ENCODE data around the gene DCBLD2. TPM values are rescaled to one million over a fixed set of nuclear protein-coding genes. Genes with fewer than 3 reads are reported as not detected.

The DCBLD2 gene
- total and polyA plus RNA-seq, 11 donors = 10.9 to 76.6 (median 62.0) TPM

DNA sequence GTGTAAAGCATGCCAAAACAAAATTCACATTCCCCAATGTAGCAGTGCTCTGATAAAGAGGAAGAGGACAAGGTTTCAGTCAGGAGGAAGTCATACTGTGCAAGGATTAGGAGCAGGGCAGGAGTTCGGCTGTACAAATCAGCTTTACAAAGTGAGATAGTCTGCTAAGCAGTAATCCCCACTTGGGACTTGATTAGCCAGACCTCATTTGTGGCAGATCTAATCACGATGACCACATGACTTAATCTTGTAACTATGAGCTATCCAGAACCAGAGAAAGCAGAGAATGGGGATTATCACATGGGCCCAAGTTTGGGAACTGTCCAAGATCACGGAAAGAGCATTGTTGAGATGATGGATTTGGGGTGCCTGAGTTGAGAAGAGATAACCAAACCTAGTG lies 7.8 kb downstream of the DCBLD2 start:
- intact Hi-C loops (cut with DNase I) = loop anchor here in 3 of 10 donors (10.0 kb wide), 3 partner anchors 49 to 91 kb away; no protein-coding TSS in a partner anchor
- Histone ChIP-seq H3K36me3 (no peaks in the 10 kb centered on the region), H3K4me1 (peaks cover 3 to 85% (median 46%) of the 10 kb centered on the region in 12 donors), H3K27ac (peak overlapping the region in 3 of 12 donors; percentile 4 to 15 (median 15)), H3K4me3 (no peak overlapping the region), H3K27me3 (no peaks in the 10 kb centered on the region), H3K9me3 (no peaks in the 10 kb centered on the region)
- ATAC-seq (peak in 3 of 4 donors; percentile 58 to 63 (median 59)), DNase-seq (no peak)
- no peak for TF ChIP-seq POLR2A (IDR thresholded peaks at IDR 0.05)
- TF ChIP-seq CTCF (IDR thresholded peaks at IDR 0.05) = no peak
- 10 to 22% (median 16%) methylated on average over 3 of the region's 3 CpGs for WGBS, 4 donors

GRCh38 chr3:98892263-98892662 lies 9.2 kb downstream of the DCBLD2 start:
- no peak for DNase-seq
- H3K27me3 ChIP-seq = no peaks in the 10 kb centered on the region
- no peak for TF ChIP-seq CTCF (IDR thresholded peaks at IDR 0.05)
- no peaks in the 10 kb centered on the region for H3K36me3 ChIP-seq
- ATAC-seq = no peak
- H3K9me3 ChIP-seq = no peaks in the 10 kb centered on the region
- intact Hi-C loops (cut with DNase I) = loop anchor here in 3 of 10 donors (10.0 kb wide), 3 partner anchors 47 to 93 kb away; no protein-coding TSS in a partner anchor
- H3K4me1 ChIP-seq = peaks cover 0 to 78% (median 50%) of the 10 kb centered on the region in 12 donors
- peak overlapping the region in 3 of 12 donors; percentile 15 to 49 (median 46) for H3K27ac ChIP-seq
- H3K4me3 ChIP-seq = no peak overlapping the region
- 87 to 95% (median 93%) methylated on average over 3 of the region's 3 CpGs for WGBS, 4 donors

DNA sequence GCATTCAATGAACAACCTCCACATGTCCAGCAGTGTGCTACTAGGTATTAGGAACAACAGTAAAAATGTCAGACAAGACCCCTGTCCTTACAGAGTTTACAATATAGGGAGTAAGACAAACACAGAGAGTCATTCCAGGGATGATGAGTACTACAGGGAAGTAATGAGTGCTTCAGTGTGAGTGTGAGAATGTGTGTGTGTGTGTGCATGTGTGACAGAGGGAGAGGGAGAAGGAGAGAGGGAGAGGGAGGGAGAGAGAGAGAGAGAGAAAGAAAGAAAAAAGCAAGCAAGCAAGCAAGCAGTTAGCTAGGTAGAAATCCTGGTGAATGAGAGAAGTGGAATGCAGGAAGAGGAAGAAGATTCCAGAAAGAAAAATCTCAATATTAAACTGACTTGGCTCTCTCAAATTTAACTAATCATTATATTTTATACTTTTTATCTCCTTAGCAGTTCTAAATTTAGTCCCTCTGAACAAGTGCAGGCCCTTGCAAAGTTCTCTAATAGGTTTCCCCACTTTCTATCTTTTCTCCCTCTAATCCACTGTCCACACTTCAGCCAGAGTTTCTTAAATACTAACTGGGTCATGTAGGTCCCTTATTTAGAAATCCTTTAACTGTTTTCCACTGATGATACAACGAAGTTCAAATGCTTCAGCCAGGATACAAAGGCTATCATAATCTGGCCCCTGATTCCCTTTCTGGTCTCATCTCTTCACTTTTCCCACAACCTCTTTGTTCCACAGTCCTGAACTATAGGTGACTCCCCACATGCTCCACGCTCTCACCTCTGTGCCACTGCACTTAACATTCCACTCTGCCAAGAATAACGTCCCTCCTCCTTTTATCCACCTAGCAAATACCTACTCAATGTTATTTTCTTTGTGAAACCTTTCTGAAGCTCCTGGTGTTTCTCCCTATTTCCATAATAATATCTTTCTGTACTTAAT lies 10.3 kb downstream of the DCBLD2 start:
- TF ChIP-seq POLR2A (IDR thresholded peaks at IDR 0.05) (no peak), CTCF (IDR thresholded peaks at IDR 0.05) (no peak)
- no peaks in the 10 kb centered on the region for H3K27me3 ChIP-seq
- DNase-seq (no peak), ATAC-seq (peak in 3 of 4 donors; percentile 25 to 38 (median 29))
- no peak overlapping the region for H3K4me3 ChIP-seq
- 35 to 48% (median 38%) methylated on average over 3 of the region's 3 CpGs for WGBS, 4 donors
- H3K36me3 ChIP-seq = no peaks in the 10 kb centered on the region
- peaks cover 3 to 82% (median 56%) of the 10 kb centered on the region in 12 donors for H3K4me1 ChIP-seq
- H3K27ac ChIP-seq = peak overlapping the region in 4 of 12 donors; percentile 3 to 49 (median 28)
- no peaks in the 10 kb centered on the region for H3K9me3 ChIP-seq
- intact Hi-C loops (cut with DNase I) = loop anchor here in 3 of 10 donors (10.0 kb wide), 3 partner anchors 46 to 94 kb away; no protein-coding TSS in a partner anchor

Measured in heart left ventricle (tissue), 16 donors.